Stimulated activated naive CD4-positive, alpha-beta T cell treated with Interleukin-2 at 50 U/mL for 16 hours (primary cell): Measurements from ENCODE around the gene AK3.
A peak's percentile ranks its signal among the peaks of the same experiment; 100 is the strongest.
"Not testable (repeated sequence)": the region's sequence is repeated elsewhere in the genome, so short reads cannot be mapped to it uniquely, and the experiment has no call there.

Source experiments
- DNase-seq: peaks from one replicate; lab custom pipeline; 2025; lab: John Stamatoyannopoulos, UW

Gene AK3

DNA sequence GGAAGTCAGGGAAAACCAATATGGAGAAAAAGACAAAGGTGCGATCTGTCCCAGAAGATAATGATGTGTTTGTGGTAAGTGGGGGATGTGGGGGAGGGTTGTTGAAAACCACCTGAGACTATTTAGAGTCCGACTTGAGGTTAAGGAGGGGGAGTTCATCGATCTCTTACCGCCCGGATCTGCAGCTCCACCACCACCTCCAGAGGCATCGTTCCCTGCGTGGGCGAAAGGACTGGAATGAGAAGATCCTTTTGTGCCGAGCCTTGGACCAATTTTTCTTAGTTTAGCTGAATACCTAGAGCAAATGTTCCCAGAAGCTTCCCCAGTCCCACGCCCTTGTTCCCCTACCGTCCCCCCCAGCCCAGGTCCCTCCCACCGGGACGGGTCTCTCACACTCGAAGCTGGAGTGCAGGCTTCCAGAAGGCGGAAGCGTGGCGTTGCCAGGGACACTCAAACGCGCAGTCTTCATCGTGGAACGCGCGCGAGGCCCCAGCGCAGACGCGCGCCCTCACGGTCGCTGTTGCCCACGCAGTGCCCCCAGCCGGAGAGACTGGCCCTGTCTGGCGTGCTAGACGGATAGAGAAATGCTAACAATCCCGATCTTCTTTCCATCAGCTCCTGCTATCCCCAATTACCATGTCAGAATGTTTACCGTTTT is 74.8 kb downstream of the AK3 start, which contains the start of gene SPATA6L:
Gene SPATA6L (minus strand): TSS at position 439 of the 658 bp plus-strand sequence. CDS start 230 bp downstream, at position 209.
- peak; percentile 27 for DNase-seq

DNA sequence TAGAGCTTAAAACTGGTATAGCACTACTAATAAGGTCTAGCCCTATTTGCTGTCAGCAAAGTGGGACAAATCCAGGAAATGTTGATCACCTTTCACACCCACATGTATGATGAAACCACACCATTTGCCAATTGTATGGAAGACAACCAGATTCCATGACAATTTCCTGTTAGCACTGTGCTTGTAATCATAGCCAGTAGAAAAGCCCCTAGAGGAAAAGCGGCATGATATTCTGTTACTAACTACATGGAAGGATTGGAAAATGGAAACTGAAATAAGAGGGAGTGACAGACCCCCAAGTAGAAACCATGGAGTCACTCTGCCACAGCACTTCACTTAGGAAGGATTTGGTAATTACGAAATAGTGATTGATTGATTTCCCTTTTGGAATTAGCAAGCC is 75.6 kb downstream of the AK3 start:
- DNase-seq: no peak

DNA sequence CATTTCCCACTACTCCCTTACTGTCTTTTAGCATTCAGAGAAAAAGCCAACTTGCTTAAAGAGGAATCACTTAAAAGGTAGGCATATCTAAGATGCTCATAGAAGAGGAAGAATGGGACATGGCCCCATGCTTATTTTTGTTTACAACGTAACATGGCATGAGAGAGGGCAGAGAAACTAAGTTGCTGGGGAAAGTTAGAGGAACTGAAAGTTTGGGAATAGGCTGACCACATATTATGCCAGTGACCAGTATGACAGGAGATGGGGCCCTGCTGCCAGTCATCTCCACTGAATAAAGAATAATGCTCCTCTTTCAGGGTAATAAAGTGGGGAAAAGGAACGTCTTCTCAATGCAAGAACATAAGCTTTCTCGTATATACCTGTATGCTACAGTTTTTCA is 77.0 kb downstream of the AK3 start:
- no peak for DNase-seq

DNA sequence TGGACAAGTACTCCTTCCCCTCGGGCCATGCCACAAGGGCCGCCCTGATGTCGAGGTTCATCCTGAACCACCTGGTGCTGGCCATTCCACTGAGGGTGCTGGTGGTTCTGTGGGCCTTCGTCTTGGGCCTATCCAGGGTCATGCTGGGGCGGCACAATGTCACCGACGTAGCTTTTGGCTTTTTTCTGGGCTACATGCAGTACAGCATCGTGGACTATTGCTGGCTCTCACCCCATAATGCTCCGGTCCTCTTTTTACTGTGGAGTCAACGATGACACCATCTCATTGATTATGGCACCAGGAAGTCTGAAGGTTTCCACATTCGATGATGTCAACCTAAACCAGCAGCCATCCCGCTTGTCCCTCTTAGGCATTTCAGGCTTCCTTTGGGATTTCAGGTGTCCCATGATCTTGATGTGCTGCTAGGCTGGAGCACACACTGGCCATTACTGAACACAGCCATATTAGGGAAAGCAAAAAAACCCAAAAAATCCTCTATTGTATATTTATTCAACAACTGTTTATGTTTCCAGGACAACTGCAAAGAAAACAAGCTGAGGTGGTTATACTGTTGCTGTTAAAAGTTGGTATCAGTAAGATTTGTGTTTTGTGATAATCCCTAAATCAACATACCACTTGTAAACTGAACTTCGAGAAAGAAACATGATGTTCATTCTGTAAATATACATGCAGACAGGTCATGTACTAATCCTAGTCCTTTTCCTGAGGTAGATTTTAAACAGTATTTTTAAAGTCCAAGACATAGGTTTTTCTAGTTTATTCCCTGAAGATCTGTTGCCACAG is 77.8 kb downstream of the AK3 start:
- DNase-seq: no peak

DNA sequence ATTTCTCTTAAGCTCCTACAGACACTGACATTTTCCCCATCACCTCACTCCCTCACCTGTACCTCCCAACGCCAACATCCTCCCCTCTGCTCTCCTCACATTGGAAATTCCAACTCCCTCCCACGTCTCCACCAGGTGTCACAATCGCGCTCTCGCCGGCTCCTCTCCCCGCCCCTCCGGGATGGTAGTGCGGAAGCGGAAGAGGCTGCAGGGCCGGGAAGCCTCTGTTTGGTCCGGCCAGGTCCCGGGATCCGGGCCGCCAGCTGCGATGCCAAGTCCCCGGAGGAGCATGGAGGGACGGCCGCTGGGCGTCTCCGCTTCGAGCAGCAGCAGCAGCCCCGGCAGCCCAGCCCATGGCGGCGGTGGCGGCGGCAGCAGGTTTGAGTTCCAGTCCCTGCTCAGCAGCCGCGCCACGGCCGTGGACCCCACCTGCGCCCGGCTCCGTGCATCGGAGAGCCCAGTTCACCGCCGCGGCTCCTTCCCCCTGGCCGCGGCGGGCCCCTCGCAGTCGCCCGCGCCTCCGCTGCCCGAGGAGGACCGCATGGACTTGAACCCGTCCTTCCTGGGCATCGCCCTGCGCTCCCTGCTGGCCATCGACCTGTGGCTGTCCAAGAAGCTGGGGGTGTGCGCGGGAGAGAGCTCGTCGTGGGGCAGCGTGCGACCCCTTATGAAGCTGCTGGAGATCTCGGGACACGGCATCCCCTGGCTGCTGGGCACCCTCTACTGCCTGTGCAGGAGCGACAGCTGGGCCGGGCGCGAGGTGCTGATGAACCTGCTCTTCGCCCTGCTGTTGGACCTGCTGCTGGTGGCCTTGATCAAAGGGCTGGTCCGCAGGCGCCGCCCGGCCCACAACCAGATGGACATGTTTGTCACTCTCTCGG is 78.7 kb downstream of the AK3 start, which contains the start of gene PLPP6:
Gene PLPP6 (plus strand): TSS at position 187 of the 881 bp plus-strand sequence. CDS start 82 bp downstream, at position 269.
- peak; percentile 71 for DNase-seq

DNA sequence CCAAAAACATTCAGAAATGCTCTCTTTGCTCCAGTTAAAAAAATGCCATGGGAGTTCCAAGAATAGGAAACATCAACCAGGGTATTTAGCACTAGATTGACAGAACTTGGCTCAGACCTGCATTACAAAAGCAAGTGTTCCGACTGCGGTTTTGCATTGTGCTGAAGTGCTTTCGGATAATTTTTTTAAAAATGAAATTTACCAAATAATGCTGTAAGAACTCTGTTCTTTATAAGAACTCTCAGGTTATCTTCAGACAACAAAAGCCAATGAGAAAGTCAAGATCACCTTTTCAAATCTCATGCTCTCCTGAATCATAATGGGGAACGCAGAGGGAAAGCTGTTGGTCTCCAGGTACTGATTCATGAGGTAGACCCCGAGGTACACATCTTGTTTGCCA is 79.4 kb downstream of the AK3 start:
- no peak for DNase-seq

DNA sequence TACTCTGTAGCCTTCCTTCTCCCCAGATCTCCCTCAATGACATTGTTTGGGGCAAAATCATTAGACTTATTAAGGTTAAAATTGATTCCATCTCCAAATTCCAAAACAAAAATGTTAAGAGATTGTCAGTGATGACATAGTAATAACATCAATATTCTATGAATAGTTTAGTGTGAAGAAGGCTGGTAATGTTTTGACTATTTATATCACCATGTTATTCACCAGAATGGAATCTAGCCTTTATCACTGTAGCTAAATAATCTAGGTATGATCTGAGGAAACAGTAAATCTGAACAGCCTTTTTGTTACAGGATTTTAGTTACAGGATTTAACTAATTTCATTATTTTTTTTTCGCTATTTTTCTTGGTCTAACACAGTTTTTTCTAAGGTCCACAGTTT is 79.8 kb downstream of the AK3 start:
- DNase-seq: no peak

DNA sequence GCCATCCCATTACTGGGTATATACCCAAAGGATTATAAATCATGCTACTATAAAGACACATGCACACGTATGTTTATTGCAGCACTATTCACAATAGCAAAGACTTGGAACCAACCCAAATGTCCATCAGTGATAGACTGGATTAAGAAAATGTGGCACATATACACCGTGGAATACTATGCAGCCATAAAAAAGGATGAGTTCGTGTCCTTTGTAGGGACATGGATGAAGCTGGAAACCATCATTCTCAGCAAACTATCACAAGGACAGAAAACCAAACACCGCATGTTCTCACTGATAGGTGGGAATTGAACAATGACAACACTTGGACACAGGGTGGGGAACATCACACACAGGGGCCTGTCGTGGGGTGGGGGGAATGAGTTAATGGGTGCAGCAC is 80.3 kb downstream of the AK3 start:
- not testable (repeated sequence) for DNase-seq
